Measurements from ENCODE around the gene PRR27.

PRR27 gene

GRCh38 chr4:70138751-70139150 lies 15.3 kb upstream of the PRR27 start:
- no peak overlapping the region for H3K4me3 ChIP-seq (ENCODE audit: low read depth, low read length)
- DNase-seq = no peak
- H3K9me3 ChIP-seq = no peaks in the 10 kb centered on the region
- no peaks in the 10 kb centered on the region for H3K4me1 ChIP-seq
- H3K36me3 ChIP-seq = no peaks in the 10 kb centered on the region
- H3K27me3 ChIP-seq = no peaks in the 10 kb centered on the region
- TF ChIP-seq CTCF (IDR thresholded peaks at IDR 0.05; ENCODE audit: low read depth, low read length) = no peak

GRCh38 chr4:70151271-70151670 lies 2.8 kb upstream of the PRR27 start:
- no peaks in the 10 kb centered on the region for H3K4me1 ChIP-seq
- no peaks in the 10 kb centered on the region for H3K9me3 ChIP-seq
- no peak for DNase-seq
- no peaks in the 10 kb centered on the region for H3K27me3 ChIP-seq
- H3K36me3 ChIP-seq = no peaks in the 10 kb centered on the region
- TF ChIP-seq CTCF (IDR thresholded peaks at IDR 0.05; ENCODE audit: low read depth, low read length) = no peak
- H3K4me3 ChIP-seq (ENCODE audit: low read depth, low read length) = no peak overlapping the region

- no peak for DNase-seq
- Histone ChIP-seq H3K27me3 (no peaks in the 10 kb centered on the region), H3K36me3 (no peaks in the 10 kb centered on the region), H3K9me3 (no peaks in the 10 kb centered on the region), H3K4me3 (ENCODE audit: low read depth, low read length) (no peak overlapping the region), H3K4me1 (no peaks in the 10 kb centered on the region)
- TF ChIP-seq CTCF (IDR thresholded peaks at IDR 0.05; ENCODE audit: low read depth, low read length) = no peak
Measured at GRCh38 chr4:70152088-70152487, 1.9 kb upstream of the PRR27 start.

- Histone ChIP-seq H3K4me1 (no peaks in the 10 kb centered on the region), H3K36me3 (no peaks in the 10 kb centered on the region), H3K9me3 (no peaks in the 10 kb centered on the region), H3K4me3 (ENCODE audit: low read depth, low read length) (no peak overlapping the region), H3K27me3 (no peaks in the 10 kb centered on the region)
- TF ChIP-seq CTCF (IDR thresholded peaks at IDR 0.05; ENCODE audit: low read depth, low read length) = no peak
- DNase-seq = no peak
Measured at GRCh38 chr4:70158576-70158975, 4.5 kb downstream of the PRR27 start.

GRCh38 chr4:70177090-70177489 lies 23.1 kb downstream of the PRR27 start:
- H3K27me3 ChIP-seq = no peaks in the 10 kb centered on the region

More at GRCh38 chr4:70177090-70177489, 23.1 kb downstream of the PRR27 start:
- Histone ChIP-seq H3K4me1 (no peaks in the 10 kb centered on the region), H3K4me3 (ENCODE audit: low read depth, low read length) (no peak overlapping the region), H3K36me3 (no peaks in the 10 kb centered on the region), H3K9me3 (no peaks in the 10 kb centered on the region)
- DNase-seq = no peak
- TF ChIP-seq CTCF (IDR thresholded peaks at IDR 0.05; ENCODE audit: low read depth, low read length) = no peak

Data from BE2C (cell line).